K562 (cell line): Measurements from ENCODE around the gene CDK5RAP3. TPM values are rescaled to one million over a fixed set of nuclear protein-coding genes. Genes with fewer than 3 reads are reported as not detected.

ENCODE experiments used
- CREB1 ChIP-seq, 2 experiments: sonication (generic) in 1 of 2; formaldehyde crosslinking in 1 of 2; IDR thresholded peaks; 2 replicates each; pipeline versions ENCODE4 v1.6.1 to v1.8.0; 2012 to 2022; ENCODE audit warnings: inconsistent platforms in 1 of 2, mild to moderate bottlenecking in 1 of 2, missing genetic modification reagents in 1 of 2, moderate library complexity in 1 of 2
- KDM5B ChIP-seq: fragments of 200-600 bp; sonication (generic); IDR thresholded peaks from 2 replicates; pipeline ENCODE4 v1.6.1; 2012; ENCODE audit warnings: low read depth, mild to moderate bottlenecking, moderate library complexity, low read length, control low read depth, inconsistent platforms; ENCODE audit not compliant: insufficient replicate concordance
- RB1 ChIP-seq: fragments of 450-650 bp; IDR thresholded peaks from 2 replicates; pipeline ENCODE4 v1.6.1; 2017; ENCODE audit warnings: low read depth, mild to moderate bottlenecking
- YY1 ChIP-seq, 3 experiments: IDR thresholded peaks; 2 replicates each; pipeline ENCODE4 v1.6.1; 2011; ENCODE audit warnings: low read length in 2 of 3, mild to moderate bottlenecking in 2 of 3, moderate library complexity in 2 of 3, borderline replicate concordance in 1 of 3, control low read depth in 1 of 3, low read depth in 1 of 3; ENCODE audit not compliant: insufficient read depth in 3 of 3, insufficient replicate concordance in 2 of 3, control insufficient read depth in 1 of 3, insufficient read length in 1 of 3; ENCODE audit errors: extremely low read depth in 1 of 3
- ZNF76 ChIP-seq: fragments of 250-450 bp; sonication (Bioruptor Pico); IDR thresholded peaks from 2 replicates; pipeline ENCODE4 v1.4.0; 2020; ENCODE audit warnings: mild to moderate bottlenecking, moderate library complexity, borderline replicate concordance
- polyA plus RNA-seq, 8 experiments: library from polyadenylated mRNA; depleted of rRNA in 4 of 8; stranded (reverse) in 5 of 8; unstranded in 3 of 8; fragments of >200 nt; fragmentation: Nextera tagmentation in 2 of 8; fragmentation: Illumina TruSeq in 1 of 8; extraction: Ambion mirVana in 2 of 8; extraction: Trizol in 1 of 8; gene quantifications; 2 replicates each; pipeline versions ENCODE4 v1.2.1 to v1.2.3, GENCODE V29; 2011 to 2014; ENCODE audit warnings: inconsistent platforms in 1 of 8, missing spikeins in 1 of 8
- total RNA-seq, 7 experiments: library from RNA; depleted of rRNA in 6 of 7; stranded (reverse); fragments of >200 nt in 6 of 7; fragmentation: Illumina TruSeq in 2 of 7; extraction: Trizol in 2 of 7; gene quantifications; 2 replicates each; pipeline versions ENCODE4 v1.2.1 to v1.2.3, GENCODE V29; 2011 to 2021; ENCODE audit warnings: low replicate concordance in 1 of 7
- TF ChIP-seq, protein P1 (sequence below): sonication (generic); formaldehyde crosslinking; IDR thresholded peaks from 2 replicates; pipeline ENCODE4 v1.8.0; 2022; ENCODE audit warnings: mild to moderate bottlenecking, missing genetic modification reagents
- TF ChIP-seq, protein P2 (sequence below): fragments of 450-650 bp; IDR thresholded peaks from 2 replicates; pipeline ENCODE4 v1.6.1; 2016; ENCODE audit warnings: mild to moderate bottlenecking, moderate library complexity
- TF ChIP-seq, protein P3 (sequence below): fragments of 450-650 bp; IDR thresholded peaks from 2 replicates; pipeline ENCODE4 v1.6.1; 2016

The CDK5RAP3 gene
- total and polyA plus RNA-seq, 9 of the 15 experiments (the other 6 are each of a cell fraction or from before 2014, with no cell fraction given) = 44.2 to 202 (median 91.5) TPM

DNA sequence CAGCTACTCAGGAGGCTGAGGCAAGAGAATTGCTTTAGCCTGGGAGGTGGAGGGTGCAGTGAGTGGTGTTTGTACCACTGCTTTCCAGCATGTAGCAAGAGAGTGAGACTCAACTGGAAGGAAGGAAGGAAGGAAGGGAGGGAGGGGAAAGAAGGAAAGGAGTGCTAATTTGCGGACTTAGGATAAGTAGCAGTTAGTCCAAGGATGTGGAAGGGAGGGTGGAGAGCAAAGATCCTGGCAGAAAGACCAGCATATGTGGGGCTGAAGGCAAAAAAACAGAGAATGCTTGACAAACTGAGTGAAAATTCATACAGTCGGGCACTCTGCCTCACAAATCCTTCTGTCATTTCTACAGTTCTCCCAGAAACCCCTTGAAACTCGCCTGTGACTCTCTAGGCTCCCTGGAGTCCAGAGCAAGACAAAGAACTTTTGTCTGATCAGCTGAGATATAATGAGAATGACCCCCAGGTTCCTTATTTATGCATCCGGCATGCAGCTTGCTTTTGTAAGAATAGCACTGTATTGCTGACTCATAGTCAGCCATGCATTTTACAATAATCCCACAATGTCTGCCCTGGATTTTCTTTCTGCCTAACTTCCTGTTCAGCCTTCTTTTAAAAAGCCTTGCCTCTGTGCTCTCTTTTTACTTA lies 31.5 kb downstream of the CDK5RAP3 start (continued):
- TF ChIP-seq, protein P1, sequence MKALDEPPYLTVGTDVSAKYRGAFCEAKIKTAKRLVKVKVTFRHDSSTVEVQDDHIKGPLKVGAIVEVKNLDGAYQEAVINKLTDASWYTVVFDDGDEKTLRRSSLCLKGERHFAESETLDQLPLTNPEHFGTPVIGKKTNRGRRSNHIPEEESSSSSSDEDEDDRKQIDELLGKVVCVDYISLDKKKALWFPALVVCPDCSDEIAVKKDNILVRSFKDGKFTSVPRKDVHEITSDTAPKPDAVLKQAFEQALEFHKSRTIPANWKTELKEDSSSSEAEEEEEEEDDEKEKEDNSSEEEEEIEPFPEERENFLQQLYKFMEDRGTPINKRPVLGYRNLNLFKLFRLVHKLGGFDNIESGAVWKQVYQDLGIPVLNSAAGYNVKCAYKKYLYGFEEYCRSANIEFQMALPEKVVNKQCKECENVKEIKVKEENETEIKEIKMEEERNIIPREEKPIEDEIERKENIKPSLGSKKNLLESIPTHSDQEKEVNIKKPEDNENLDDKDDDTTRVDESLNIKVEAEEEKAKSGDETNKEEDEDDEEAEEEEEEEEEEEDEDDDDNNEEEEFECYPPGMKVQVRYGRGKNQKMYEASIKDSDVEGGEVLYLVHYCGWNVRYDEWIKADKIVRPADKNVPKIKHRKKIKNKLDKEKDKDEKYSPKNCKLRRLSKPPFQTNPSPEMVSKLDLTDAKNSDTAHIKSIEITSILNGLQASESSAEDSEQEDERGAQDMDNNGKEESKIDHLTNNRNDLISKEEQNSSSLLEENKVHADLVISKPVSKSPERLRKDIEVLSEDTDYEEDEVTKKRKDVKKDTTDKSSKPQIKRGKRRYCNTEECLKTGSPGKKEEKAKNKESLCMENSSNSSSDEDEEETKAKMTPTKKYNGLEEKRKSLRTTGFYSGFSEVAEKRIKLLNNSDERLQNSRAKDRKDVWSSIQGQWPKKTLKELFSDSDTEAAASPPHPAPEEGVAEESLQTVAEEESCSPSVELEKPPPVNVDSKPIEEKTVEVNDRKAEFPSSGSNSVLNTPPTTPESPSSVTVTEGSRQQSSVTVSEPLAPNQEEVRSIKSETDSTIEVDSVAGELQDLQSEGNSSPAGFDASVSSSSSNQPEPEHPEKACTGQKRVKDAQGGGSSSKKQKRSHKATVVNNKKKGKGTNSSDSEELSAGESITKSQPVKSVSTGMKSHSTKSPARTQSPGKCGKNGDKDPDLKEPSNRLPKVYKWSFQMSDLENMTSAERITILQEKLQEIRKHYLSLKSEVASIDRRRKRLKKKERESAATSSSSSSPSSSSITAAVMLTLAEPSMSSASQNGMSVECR (CRISPR knock-in tag) = 0 out of 2 replicates have a peak, but pooled peaks have one; percentile 34
- TF ChIP-seq RB1 = no peak
- no peak for TF ChIP-seq ZNF76 (CRISPR knock-in tag)
- TF ChIP-seq YY1 (IDR thresholded peaks at IDR 0.05; ENCODE audit: borderline replicate concordance in 1 of 3, control insufficient read depth in 1 of 3, extremely low read depth in 1 of 3, insufficient read depth in 3 of 3, insufficient read length in 1 of 3, insufficient replicate concordance in 2 of 3, low read depth in 1 of 3, low read length in 2 of 3) = peak in 1 of 3 experiments; percentile 80
- TF ChIP-seq, protein P2, sequence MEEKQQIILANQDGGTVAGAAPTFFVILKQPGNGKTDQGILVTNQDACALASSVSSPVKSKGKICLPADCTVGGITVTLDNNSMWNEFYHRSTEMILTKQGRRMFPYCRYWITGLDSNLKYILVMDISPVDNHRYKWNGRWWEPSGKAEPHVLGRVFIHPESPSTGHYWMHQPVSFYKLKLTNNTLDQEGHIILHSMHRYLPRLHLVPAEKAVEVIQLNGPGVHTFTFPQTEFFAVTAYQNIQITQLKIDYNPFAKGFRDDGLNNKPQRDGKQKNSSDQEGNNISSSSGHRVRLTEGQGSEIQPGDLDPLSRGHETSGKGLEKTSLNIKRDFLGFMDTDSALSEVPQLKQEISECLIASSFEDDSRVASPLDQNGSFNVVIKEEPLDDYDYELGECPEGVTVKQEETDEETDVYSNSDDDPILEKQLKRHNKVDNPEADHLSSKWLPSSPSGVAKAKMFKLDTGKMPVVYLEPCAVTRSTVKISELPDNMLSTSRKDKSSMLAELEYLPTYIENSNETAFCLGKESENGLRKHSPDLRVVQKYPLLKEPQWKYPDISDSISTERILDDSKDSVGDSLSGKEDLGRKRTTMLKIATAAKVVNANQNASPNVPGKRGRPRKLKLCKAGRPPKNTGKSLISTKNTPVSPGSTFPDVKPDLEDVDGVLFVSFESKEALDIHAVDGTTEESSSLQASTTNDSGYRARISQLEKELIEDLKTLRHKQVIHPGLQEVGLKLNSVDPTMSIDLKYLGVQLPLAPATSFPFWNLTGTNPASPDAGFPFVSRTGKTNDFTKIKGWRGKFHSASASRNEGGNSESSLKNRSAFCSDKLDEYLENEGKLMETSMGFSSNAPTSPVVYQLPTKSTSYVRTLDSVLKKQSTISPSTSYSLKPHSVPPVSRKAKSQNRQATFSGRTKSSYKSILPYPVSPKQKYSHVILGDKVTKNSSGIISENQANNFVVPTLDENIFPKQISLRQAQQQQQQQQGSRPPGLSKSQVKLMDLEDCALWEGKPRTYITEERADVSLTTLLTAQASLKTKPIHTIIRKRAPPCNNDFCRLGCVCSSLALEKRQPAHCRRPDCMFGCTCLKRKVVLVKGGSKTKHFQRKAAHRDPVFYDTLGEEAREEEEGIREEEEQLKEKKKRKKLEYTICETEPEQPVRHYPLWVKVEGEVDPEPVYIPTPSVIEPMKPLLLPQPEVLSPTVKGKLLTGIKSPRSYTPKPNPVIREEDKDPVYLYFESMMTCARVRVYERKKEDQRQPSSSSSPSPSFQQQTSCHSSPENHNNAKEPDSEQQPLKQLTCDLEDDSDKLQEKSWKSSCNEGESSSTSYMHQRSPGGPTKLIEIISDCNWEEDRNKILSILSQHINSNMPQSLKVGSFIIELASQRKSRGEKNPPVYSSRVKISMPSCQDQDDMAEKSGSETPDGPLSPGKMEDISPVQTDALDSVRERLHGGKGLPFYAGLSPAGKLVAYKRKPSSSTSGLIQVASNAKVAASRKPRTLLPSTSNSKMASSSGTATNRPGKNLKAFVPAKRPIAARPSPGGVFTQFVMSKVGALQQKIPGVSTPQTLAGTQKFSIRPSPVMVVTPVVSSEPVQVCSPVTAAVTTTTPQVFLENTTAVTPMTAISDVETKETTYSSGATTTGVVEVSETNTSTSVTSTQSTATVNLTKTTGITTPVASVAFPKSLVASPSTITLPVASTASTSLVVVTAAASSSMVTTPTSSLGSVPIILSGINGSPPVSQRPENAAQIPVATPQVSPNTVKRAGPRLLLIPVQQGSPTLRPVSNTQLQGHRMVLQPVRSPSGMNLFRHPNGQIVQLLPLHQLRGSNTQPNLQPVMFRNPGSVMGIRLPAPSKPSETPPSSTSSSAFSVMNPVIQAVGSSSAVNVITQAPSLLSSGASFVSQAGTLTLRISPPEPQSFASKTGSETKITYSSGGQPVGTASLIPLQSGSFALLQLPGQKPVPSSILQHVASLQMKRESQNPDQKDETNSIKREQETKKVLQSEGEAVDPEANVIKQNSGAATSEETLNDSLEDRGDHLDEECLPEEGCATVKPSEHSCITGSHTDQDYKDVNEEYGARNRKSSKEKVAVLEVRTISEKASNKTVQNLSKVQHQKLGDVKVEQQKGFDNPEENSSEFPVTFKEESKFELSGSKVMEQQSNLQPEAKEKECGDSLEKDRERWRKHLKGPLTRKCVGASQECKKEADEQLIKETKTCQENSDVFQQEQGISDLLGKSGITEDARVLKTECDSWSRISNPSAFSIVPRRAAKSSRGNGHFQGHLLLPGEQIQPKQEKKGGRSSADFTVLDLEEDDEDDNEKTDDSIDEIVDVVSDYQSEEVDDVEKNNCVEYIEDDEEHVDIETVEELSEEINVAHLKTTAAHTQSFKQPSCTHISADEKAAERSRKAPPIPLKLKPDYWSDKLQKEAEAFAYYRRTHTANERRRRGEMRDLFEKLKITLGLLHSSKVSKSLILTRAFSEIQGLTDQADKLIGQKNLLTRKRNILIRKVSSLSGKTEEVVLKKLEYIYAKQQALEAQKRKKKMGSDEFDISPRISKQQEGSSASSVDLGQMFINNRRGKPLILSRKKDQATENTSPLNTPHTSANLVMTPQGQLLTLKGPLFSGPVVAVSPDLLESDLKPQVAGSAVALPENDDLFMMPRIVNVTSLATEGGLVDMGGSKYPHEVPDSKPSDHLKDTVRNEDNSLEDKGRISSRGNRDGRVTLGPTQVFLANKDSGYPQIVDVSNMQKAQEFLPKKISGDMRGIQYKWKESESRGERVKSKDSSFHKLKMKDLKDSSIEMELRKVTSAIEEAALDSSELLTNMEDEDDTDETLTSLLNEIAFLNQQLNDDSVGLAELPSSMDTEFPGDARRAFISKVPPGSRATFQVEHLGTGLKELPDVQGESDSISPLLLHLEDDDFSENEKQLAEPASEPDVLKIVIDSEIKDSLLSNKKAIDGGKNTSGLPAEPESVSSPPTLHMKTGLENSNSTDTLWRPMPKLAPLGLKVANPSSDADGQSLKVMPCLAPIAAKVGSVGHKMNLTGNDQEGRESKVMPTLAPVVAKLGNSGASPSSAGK = no peak
- peak; percentile 71 for TF ChIP-seq KDM5B
- TF ChIP-seq, protein P3, sequence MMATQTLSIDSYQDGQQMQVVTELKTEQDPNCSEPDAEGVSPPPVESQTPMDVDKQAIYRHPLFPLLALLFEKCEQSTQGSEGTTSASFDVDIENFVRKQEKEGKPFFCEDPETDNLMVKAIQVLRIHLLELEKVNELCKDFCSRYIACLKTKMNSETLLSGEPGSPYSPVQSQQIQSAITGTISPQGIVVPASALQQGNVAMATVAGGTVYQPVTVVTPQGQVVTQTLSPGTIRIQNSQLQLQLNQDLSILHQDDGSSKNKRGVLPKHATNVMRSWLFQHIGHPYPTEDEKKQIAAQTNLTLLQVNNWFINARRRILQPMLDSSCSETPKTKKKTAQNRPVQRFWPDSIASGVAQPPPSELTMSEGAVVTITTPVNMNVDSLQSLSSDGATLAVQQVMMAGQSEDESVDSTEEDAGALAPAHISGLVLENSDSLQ = 0 out of 2 replicates have a peak, but pooled peaks have one; percentile 4
- no peak for TF ChIP-seq CREB1 (IDR thresholded peaks at IDR 0.05)
- TF ChIP-seq CREB1 (CRISPR knock-in tag; IDR thresholded peaks at IDR 0.05) = no peak
